Erythroblast (primary cell): ENCODE results near the gene ENOX1.

Experiments used
- GATA1 ChIP-seq: IDR thresholded peaks from 2 replicates; pipeline ENCODE4 v1.6.1; 2011; ENCODE audit warnings: low read depth, mild to moderate bottlenecking, control low read depth, low read length, moderate library complexity
- POLR2A ChIP-seq: IDR thresholded peaks from 2 replicates; pipeline ENCODE4 v1.6.1; 2011; ENCODE audit warnings: mild to moderate bottlenecking, low read length

DNA sequence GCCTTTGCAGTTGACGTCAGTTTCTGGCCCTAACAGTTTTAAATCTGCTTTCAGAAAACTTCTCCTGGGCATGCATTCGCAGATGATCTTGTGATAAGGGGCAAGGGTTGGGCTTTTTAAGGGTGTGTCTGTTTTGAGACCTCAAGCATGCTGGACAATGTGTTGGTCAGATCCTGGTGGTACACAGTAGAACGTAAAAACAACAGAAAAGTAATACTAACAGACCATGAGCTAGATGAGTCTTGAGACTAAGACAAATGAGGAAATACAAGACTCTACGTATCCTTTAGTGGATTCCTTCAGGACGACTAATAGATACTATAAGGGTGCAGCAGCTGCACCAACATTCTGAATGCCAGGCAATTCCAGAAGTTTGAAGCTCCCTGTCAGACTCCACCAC is 525.8 kb downstream of the ENOX1 start:
- no peak for TF ChIP-seq POLR2A
- no peak for TF ChIP-seq GATA1
